ENCODE data around the gene PBX4.
"Not testable (repeated sequence)": the region's sequence is repeated elsewhere in the genome, so short reads cannot be mapped to it uniquely, and the experiment has no call there.

The PBX4 gene, protein sequence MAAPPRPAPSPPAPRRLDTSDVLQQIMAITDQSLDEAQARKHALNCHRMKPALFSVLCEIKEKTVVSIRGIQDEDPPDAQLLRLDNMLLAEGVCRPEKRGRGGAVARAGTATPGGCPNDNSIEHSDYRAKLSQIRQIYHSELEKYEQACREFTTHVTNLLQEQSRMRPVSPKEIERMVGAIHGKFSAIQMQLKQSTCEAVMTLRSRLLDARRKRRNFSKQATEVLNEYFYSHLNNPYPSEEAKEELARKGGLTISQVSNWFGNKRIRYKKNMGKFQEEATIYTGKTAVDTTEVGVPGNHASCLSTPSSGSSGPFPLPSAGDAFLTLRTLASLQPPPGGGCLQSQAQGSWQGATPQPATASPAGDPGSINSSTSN

GRCh38 chr19:19618219-19619051, at the start of gene PBX4:
Gene PBX4, minus strand, starts transcription at chr19:19618687. Its CDS starts 58 bp downstream, at chr19:19618629.
- no peak for DNase-seq

DNA sequence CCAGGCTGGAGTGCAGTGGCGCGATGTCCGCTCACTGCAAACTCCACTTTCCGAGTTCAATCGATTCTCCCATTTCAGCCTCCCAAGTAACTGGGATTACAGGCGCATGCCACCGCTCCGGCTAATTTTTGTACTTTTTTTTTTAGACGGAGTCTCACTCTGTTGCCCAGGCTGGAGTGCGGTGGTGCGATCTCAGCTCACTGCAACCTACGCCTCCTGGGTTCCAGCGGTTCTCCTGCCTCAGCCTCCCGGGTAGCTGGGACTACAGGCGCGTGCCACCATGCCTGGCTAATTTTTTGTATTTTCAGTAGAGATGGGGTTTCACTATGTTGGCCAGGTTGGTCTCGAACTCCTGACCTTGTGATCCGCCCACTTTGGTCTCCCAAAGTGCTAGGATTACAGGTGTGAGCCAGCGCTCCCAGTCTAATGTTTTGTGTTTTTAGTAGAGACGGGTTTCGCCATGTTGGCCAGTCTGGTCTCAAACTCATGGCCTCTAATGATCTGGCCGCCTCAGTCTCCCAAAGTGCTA, 47.0 kb upstream of the PBX4 start:
- not testable (repeated sequence) for DNase-seq

DNA sequence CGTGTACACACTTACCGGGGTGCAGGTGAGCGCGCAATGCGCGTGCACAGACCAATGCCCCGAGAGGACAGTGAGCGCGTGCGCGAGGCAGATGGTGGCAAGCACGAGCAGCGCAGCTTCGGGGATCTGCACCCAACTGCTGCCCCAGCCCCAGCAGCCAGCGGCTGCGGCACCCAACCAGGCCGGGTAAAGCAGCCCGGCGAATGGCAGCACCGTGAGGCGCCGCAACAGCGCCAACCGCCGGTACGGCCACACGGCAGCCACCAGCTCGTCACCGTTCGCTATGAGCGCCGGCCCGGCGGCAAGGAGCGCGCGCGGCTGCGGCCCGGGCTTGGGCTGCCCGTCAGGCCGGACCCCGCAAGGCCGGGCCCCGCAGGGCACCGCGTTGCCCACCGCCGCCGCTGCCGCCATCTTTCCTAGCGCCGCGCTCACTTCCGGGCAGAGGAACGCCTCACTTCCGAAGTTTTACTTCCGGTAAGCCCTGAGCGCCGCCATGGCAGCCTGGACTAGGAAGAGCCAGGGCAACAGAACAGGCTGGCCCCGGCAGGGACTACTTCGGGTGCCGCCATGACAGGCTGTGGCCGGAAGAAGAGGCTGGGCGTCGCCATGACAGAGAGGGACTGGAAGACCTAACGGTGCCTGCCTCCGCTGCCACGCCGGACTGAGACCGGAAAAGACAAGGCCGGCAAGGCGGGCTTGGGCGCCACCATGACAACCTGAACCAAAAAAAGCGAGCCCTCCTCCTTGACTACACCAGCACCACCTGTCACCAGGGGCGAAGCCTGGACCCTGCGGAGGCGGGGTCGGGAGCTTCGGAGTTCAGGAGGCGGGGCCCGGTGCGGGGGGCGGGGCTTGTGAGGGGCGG, 45.0 kb upstream of the PBX4 start, which contains the start of gene ATP13A1:
TSS of gene ATP13A1 (minus strand) at position 421 of the 865 bp plus-strand sequence. CDS start at position 411, 10 bp downstream.
- DNase-seq: peak; percentile 97

GRCh38 chr19:19662871-19663255, 44.4 kb upstream of the PBX4 start:
- no peak for DNase-seq

GRCh38 chr19:19662344-19662743, 43.9 kb upstream of the PBX4 start:
- no peak for DNase-seq

GRCh38 chr19:19661675-19662251, 43.3 kb upstream of the PBX4 start:
- no peak for DNase-seq

DNA sequence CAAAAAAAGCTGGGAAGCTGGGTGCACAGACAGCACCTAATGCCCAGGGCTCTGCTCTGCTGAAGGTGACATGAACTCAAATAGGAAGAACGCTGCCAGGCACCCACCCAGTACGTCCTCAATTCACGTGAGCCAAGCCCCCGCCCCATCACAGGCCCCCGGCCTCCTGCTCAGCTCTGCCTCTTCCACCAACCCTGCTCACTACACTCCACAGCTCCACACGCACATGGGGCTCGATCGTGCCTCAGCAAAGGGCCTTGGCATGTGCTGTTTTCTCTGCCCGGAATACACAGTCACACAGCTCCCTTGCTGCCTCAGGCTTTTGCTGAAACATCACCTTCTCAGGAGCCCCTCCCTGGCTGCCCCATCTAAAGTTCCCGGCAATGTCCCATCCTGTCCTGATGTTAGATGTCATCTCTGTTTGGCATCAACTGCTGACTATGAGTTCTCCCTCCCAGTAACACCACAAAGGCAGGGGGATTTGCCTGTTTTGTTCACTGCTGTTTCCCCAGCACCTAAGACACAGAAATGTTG, 42.7 kb upstream of the PBX4 start:
- DNase-seq: no peak

DNA sequence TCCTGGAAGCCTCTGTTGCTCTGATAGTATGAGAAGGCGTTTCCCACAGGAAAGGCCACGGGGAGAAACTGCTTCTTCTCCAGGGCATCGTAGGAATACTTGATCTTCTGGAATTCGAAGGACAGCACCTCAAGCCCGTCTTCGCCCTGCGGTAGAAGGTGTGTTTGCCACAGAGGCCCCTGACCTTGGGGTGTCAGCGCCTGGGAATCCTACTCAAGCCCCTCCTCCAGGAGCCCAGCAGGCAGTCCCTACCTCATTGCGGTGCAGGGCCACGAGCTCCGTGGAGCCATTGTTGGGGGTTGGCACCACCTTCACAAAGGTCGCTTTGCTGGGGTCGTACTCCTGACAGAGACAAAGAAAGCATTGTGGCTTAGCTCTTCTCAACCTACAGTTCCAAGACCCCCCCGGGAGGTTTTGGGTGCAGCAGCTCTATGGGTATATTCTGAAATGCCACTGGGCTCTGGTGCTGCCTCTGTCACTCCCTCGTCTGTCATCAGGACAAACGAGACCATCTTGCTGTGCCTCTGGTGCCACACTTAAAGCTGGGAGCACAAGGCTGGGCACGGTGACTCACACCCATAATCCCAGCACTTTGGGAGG, 41.3 kb upstream of the PBX4 start:
- DNase-seq: no peak

DNA sequence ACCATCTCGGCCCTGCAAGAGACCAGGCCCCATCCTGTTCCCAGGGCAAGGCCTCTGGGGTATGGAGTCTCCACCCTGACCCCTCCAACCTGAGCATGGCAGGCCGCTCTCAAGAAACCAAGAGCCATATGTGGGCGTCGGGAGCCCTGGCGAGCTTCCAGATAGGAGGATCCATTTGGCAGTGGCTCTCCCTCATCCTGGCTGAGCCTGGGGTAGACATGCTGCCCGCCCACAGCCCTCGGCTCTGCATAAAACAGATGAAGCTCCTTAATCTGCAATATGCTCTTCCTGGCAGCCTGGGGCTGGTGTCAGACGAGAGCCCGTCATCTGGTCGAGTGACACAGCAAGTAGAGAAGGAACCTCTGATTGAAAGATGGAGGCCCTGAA, 38.9 kb upstream of the PBX4 start:
- DNase-seq: no peak

- no peak for DNase-seq
Measured at GRCh38 chr19:19656451-19657396, 38.2 kb upstream of the PBX4 start.

DNA sequence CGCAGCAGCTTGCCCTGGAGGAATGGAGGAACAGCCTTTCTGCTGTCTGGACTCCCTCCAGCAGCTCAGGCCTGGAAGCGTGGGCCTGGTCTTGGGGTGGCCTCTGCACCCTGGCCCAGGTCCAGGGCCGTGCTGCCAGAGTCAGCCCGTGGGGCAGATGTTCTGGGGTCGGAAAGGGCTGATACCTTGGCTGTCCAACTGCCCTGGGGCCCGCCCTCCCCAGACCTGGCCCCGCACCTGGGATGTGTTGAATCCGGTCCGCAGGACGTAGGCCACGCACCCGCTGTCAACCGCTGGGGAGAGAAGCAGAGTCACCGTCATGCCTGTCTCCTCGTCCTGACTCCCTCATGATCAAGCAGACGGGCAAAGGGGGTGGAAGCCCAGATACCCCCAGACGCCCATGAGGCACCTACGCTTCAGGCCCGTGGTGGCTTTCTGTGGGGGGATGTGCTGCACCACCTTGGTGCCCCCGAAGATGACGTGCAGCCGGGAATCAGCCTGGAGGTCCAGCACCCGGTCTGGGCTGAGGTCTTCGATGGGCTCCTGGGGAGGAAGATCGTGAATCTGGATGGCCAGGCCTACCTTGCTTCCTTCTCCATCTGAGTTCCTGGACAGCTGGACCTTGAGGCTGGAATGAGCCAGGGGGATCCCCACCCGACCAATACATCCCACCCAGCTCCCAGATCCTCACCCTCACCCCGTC, 37.3 kb upstream of the PBX4 start:
- no peak for DNase-seq

DNA sequence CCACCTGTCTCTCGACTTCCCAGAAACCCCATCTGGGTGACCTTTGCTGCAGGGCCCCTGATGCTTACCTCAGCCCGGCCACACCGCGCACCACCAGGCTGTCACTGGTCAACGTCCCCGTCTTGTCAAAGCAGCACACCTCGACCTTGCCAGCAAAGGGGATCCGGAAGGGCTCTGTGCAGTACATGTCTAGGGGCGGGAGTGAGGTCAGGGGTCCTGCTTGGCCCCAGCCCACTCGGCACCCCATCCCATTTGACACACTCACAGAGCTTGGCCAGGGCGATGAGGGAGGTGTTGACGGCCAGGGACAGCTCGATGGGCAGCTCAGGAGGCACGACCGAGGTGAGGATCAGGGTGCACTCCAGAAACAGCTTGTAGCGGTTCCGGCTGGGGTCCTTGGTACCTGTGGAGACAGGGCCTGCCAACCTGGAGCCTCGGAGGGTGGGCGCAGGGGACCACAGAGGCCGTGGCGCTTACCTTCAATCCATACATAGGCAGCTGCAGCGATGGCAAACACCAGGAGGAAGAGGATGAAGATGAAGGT, 36.6 kb upstream of the PBX4 start:
- no peak for DNase-seq

DNA sequence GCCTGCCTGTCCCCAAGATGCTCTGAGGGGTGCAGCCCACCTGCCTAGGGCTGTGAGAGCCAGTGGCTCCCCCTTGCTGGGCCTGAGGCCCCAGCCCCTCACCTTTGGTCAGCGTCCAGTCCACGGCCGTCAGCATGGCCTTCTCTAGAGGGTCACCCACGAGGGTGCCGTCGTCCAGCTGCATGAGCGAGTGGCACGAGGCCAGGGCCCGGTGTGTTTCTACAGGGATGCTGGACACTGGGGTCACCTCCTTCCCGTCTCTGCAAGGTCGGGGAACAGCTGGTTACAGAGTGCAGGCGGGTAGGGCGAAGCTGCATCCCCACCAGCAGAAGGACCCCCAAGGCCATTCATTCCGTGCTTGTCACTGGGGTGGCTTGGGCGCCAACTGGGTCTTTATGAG, 36.0 kb upstream of the PBX4 start:
- DNase-seq: no peak

- no peak for DNase-seq
Measured at GRCh38 chr19:19653597-19654147, 35.2 kb upstream of the PBX4 start.

DNA sequence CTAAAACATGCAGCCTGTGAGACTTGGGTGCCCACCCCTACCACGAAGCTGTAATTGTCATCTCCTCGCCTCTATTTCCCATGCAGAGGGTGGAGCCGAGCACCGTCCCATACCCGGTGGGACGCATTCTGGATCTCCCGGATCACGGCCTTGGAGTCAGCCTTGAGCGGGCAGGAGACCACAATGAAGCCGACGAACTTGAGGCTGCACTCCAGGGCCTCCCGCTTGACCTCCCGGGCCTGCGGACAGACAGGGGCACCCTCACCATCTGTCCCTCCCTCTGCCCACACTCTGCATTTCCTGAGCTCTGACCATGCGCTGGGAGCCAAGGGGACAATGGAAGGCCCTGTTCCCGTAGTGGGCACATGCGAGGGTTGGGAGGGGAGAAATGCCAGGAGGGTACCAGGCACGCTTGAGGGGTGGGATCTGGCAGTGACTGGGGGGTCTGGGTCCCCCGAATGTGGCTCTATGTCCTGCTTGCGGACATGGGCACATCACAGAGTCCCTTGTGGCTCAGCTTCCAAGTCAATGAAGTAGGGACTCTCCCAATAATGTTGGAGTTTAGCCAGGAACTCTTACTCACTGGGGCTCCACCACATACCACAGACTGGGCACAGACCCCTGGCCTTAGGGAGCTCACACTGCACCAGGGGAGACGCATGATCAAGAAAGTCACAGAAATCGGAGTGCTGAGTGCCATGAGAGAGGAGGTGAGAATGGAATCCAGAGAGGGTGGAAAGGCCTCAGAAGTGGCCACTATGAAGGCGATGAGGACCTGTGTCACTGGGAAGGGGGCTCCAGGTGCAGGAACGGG, 34.2 kb upstream of the PBX4 start:
- DNase-seq: no peak

- DNase-seq: no peak
Measured at GRCh38 chr19:19651076-19651475, 32.6 kb upstream of the PBX4 start.

- no peak for DNase-seq
Measured at GRCh38 chr19:19650331-19650730, 31.8 kb upstream of the PBX4 start.

DNA sequence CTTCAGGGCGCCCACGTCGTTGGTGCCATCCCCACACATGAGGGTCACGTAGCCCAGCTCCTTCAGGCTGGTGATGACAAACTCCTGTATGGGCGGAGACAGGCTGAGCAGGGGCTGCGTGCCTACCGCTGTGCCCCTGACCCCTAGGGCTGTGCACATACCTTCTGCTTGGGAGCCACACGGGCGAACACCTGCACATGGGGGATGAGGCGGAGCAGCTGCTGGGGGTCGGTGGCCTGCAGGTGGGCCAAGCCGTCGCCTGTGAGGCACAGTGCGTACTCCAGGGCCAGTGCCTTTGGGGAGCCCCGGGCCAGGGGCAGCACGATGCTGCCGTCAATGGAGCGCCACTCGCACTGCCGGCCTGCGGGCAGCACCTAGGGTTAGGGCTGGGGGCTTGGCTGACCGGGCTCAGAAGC, 31.1 kb upstream of the PBX4 start:
- no peak for DNase-seq

Measured in NK-92 treated with Interleukin-12 subunit alpha and Interleukin-12 subunit beta, amount 100 ng/mL, for 24 hours (cell line).